TTC549 (cell line): ENCODE results near the gene UNC93B1.

Experiments
- FAIRE-seq: peaks from 2 replicates; lab custom pipeline; 2012; peaks lifted over from hg19 to GRCh38; lab: Jason Lieb, UNC

The UNC93B1 gene

DNA sequence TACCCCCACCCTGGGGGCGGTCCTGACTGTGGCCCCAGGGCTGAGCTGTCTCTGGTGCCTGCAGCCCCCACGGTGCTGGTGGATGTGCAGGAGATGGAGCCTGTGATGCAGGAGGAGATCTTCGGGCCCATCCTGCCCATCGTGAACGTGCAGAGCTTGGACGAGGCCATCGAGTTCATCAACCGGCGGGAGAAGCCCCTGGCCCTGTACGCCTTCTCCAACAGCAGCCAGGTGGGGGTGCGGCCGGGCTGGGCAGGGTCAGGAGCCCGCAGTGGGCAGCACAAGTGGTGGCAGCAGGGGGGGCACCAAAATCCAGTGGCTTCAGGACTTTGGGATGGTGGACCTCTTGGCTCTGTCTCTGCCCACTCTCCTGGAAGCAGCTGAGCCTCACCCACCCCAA lies 18.6 kb upstream of the UNC93B1 start:
- FAIRE-seq = no peak

DNA sequence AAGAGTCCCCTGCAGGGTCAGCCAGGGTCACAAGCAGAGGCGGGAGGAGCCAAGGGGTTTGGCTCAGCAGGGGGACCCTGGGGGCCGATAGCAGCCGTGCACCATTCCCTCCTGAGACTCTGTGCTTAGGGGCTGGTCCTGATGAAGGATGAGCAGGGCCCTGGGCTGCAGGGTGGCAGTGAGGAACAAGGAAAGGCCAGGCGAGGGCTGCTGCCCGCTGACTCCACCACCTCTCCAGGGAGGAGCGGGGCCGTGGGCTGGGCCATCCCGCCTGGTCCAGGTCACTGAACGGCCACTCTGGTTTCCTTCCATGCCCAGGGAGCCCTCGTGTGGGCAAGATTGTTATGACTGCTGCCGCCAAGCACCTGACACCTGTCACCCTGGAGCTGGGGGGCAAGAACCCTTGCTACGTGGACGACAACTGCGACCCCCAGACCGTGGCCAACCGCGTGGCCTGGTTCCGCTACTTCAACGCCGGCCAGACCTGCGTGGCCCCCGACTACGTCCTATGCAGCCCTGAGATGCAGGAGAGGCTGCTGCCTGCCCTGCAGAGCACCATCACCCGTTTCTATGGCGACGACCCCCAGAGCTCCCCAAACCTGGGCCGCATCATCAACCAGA lies 17.4 kb upstream of the UNC93B1 start:
- no peak for FAIRE-seq

DNA sequence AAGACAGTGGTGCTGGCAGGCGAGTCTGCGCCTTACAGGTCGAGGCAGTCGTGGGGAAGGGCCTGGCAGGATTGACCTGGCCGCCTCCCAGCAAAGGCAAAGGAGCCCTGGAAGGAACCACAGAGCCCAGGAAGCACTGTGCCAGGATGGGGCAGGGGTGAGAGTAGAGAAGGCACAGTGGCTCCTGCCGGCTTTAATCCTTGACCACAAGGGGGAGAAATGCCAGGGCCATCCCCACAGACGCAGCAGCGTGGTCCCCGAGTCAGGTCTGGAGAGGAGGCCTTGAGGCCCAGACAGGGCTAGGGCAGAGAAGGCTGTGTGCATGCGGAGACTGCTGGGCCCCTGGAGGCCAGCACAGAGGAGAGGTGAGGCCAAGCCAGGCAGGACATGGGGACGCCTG lies 16.7 kb upstream of the UNC93B1 start:
- no peak for FAIRE-seq

DNA sequence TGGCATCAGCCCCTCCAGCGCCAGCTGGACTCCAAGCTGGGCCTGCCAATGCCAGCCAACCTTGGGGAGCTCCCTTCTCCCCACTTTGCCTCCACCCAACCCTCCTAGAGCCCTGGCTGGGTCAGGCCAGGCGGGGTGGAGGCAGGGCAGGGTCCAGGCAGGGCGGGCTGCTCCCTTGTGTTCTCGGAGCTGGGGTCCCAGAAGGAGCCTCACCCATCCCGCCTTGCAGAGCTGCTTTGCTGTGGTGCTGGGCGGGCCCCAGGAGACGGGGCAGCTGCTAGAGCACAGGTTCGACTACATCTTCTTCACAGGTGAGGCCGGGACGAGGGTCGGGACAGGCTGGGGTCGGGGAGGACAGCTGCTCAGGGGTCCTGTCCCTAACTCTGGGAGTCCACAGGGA lies 15.6 kb upstream of the UNC93B1 start:
- FAIRE-seq = no peak

DNA sequence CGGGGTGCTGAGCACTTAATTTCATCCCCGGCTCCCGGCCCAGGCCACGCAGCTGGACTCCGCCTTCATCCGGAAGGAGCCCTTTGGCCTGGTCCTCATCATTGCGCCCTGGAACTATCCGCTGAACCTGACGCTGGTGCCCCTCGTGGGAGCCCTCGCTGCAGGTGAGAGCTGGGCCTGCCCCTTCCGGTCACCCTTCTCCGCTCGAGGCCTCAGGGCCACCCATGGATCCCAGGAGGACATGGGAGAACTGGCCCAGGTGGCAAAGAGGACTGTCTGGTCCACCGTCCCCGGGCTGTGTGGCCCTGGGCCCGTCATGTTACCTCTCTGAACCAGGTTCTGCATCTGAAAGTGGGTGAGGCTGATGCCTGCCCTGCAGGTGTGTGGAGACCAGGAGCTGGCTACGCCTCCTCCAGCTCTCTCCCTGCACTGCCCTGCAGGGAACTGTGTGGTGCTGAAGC lies 14.9 kb upstream of the UNC93B1 start:
- no peak for FAIRE-seq

DNA sequence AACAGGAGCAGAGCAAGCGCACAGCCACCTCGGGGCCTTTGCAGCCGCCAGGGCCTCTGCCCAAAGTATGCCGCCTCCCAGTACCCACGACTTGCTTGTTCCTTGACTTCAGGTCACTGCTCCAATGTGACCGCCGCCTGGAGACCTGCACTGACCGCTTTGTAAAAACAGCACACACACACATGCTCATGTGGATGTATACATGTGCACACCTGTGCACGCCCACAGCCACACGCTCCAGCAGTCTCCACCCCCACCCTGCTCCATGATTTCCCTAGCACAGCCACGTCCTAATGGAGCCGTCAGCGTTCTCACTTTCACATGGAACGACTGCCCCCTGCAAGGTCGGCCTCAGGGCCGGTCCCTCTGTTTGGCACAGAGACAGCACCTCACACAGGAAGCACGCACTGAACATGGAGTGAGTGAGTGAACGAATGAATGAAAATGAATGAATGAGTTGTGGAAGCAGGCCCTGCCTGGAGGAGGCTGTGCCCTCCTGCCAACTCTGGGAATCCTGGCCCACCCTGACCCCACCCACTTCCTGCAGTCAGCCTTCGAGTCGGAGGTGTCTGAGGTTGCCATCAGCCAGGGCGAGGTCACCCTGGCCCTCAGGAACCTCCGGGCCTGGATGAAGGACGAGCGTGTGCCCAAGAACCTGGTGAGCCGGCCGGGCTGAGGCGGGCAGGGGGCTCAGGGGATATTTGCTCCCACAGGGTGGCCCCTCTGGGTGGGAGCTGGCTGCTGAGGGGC lies 14.3 kb upstream of the UNC93B1 start:
- no peak for FAIRE-seq

DNA sequence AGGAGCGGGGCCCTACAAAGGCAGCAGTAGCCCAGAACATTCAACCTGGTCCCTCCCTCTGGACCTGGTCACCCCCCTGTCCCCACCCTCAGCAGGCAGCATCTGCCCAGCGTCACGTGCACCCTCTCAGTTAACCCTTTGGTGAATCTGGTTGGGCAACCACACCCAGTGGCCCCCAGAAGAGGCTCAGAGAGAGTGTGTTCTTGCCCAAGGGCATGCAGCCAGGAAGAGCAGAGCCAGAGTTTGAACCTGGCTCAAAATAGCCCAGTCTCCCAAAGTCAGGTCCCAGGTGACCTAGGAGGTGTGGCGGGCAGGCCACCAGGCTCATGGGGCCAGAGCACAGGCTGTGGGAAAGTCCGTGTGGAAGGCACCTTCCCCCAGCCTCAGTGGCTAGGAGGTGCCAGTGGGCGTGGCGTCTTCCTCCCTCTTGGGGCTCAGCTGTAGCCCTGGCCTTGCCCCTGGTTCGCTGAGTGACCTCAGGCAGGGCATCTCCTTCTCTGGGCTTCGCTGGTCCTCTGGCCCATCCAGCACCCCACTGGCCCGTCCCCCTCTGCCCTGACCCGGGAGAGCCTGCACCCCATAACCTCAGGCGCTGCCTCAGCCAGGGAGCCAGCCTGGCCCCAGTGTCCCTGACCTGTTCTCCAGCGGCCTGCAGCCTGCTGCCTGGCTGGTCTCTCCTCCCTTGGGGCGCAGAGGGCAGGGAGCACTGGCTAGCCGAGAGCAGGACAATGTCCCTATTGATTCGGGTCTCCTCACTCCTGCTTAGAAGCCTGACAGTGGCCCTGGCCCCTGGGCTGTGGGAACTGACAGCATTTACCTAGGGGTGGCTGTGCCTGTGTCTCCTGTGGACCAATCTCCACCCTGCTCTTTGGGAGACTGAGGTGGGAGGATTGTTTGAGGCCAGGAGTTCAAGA lies 13.3 kb upstream of the UNC93B1 start:
- no peak for FAIRE-seq

DNA sequence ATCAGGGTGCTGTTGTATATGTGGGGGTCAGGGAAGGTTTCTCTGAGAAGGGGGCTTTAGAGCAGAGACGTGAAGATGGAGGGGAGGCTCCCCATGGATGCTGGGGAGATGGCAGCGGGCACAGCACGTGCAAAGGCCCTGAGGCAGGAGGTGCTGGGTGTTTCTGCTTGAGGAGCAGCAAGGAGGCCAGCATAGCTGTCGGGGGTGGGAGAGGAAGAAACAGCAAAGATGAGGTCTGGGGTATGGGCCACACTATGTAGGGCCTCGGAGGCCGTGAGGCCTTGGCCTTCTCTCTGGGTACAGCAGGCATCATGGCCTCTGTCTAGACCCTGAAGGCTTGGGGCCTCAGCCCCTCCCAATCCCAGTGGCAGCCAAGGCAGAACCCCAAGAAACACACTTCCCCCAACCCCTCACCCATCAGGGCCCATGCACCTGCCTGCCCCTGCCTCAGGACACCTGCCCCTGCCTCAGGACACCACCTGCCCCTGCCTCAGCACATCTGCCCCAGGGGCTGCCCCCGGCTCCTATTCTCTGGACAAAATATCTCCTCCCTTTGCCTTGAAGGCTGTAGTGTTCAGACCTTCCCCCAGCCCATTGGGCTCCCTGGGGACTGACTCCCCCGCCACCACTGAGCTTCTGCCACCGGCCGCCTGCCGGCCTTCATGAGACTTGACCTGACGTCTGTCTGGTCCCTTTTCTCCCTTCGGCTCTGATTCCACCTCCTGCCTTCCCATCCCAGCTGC lies 12.4 kb upstream of the UNC93B1 start:
- no peak for FAIRE-seq

DNA sequence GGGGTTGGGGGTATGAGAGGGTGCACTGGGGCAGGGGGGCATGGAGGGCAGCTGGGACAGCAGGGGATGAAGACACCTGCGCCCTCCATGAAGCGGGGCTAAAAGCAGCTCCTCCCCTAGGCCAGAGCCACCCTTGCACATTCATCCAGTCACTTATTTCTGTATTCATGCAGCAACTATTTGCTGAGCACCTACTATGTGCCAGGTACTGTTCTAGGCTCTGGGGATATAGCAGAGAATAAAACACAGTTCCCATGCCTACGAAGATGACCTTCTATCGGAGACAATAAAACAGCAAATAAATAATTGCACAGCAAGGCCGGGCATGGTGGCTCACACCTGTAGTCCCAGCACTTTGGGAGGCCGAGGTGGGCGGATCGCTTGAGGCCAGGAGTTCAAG lies 11.6 kb upstream of the UNC93B1 start:
- FAIRE-seq = no peak

DNA sequence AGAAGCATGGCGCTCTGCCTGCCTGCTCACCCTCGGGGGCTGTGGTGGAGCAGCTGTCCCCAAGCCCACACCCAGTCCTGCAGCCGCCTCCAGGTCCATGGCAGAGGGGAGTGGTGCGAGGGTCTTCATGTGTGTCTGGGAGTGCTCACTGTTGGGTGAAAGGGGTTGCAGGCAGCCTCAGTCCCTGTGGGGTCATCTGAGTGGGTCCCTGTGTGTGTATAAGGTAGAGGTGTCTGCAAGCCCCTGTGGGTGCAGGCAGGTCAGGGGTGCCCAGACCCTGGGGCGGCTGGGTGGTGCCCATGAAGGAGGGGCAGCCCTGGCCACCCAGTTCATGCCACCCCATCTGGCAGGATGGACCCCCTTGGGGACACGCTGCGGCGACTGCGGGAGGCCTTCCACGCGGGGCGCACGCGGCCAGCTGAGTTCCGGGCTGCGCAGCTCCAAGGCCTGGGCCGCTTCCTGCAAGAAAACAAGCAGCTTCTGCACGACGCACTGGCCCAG lies 11.1 kb upstream of the UNC93B1 start:
- FAIRE-seq = no peak

DNA sequence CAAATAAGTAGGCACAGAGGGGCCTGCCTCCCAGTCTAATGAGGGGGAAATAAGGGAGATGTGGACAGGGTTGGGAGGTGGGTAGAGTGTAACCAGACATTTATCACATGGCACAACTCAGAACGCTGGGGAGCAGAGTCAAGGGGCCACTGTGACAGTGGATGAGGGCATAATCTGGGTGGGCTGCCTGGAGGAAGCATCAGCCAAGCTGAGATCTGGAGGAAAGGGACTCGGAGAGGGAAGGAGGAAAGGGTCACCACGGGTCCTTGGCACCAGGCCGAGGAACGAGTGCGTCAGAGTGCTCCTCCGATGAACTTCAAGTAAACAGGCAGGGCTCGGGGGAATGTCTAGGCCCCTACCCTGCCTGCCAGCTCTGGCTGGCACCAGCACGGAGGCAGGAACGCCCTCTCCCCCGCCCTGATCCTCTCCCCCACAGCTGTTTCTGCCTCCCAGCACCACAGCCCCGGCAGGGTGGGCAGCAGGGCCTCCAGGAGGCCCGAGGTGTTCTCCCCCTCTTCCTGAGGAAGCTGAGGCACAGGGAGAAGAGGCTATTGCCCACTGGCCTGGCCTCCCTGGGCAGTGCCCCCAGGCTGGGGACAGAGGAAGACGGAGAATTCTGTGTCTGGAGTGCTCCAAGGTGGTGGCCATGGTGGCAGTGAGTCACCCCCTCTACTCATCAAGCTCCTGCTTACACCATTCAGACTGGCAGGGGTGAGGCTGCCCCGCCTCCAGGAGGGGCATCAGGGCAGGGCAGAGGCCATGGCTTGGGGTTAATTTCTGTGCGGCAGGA lies 10.5 kb upstream of the UNC93B1 start:
- no peak for FAIRE-seq

DNA sequence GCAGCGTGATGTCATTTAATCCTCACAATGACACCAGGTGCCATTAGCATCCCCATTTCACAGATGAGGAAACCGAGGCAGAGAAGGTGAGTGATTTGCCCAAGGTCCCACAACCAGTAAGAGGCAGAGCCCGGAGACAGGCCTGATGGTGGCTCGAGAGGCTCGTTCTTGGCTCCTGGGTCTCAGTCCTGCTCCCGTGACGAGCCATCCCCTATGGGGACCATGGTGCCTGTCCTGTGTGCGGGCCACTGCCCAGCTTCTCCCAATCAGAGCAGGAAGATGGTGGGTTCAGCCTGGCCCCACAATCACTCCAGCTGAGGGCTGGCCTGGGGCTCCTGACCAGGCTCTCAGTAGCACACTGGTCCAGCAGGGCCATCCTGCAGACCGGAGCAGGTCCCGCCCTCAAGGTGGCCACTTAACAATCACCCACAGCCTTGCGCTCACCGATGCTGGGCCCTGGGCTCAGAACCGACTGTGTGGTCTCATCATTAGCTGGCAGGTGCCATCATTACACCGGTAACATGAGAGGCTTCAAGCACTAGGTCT lies 9.8 kb upstream of the UNC93B1 start:
- FAIRE-seq = no peak

DNA sequence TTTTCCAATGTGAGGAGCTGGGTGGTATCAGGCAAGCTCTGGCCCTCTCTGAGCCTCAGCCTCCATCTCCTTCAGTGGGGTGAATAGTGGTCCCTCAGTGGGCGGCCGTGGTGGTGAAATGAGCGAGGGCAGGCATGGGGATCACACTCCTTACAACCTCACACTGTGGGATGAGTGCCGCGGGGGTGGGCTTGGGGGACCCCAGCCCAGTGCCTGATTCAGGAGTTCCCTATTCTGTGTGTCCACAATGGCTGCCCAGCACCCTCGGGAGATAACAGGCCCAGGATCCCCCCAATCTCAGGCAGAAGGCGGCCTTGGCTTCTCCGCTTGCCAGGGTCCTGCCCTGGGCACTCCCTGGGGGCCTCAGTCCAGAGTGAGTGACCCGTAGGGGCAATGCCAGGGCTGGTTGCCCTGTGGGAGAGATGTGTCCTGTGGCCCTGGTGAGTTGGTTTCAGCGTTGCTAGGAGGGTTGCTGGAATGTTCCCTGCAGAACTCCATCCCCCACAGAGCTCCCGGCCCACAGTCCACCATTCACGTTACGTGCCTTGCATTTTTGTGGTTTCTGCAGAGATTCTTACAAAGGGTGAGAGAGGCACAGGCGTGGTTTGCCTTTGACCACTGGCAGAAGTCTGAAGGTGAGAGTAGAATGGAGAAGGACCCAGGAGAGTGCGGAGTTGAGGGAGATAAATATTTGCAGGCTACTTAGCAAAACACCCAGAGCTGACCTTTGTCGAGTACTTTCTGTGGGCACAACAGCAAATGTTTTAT lies 9.1 kb upstream of the UNC93B1 start:
- no peak for FAIRE-seq

DNA sequence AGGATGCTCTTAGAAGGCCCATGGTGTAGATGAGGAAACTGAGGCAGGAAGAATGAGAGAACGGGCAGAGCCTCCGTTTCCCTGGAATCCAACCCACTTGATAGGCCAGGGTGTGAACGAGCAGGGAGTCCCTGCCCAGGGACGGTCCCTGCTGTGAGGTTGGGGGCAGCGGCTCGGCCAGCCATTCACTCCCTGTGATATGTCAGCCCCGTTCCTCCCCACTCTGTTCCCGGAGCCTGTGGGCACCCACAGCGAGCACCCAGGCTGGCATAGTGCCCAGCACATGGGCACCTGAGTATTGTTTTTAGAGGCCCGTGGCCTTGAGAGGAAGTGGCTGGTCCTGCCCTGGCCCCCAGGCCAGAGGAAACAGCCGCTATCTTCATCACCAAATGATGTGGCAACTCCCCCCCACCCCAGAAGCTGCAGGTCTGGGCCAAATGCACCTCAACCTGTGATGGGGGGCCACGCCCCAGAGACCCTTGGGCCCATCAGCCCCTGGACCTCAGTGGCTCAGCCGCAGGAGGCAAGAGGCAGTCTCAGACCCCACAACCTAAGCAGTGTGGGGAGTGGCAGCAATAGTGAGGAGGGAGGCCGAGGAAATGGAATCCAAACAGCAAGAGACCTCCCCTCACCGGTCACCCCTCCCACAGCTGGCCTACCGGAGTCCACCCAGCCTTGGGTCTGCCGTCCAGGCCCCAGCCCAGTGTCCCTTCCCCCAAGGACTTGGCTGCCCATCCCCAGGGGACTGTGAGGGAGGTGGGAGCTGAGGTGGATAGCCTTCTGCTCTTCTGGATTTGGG lies 8.3 kb upstream of the UNC93B1 start:
- FAIRE-seq = no peak

DNA sequence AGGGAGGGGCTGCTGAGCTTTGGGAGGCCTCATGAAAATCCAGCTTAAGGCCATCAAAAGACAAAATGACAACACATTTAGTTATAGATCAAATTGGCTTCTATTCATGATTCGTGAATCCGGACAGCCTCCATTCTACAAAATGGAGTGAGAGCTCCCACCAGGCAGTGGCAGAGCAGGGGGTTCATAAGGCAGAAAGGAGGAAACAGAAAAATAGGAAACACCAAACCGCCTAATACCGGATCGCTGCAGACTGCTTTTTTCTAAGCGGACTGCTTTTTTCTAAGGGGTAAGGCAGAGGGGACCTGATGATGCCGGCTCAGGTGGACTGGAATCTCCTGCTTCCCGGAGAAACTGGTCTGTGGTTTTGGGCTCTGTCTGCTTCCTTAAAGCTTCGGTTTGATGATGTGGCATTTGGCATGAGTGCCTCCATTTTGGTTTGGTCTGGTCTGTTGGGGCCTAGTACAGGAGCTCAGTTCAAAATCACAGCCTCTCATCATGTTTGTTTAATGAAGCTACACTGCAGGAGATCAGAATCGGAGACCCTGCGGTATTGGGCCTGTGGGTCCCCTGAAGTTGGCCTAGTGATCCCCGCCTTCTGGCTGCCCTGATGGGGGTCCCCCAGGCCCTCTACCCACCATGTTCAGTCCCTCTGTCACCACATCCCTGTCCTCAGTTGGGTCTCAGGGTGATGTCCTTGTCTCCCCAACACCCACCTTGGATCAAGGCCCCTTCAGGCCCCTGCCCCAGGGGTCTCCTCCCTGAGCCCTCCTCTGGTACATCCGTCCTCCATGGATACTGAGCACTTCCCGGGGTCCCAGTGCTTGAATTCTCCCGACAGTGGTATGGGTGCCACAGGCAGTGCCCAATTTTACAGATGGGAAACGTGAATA lies 7.4 kb upstream of the UNC93B1 start:
- no peak for FAIRE-seq

DNA sequence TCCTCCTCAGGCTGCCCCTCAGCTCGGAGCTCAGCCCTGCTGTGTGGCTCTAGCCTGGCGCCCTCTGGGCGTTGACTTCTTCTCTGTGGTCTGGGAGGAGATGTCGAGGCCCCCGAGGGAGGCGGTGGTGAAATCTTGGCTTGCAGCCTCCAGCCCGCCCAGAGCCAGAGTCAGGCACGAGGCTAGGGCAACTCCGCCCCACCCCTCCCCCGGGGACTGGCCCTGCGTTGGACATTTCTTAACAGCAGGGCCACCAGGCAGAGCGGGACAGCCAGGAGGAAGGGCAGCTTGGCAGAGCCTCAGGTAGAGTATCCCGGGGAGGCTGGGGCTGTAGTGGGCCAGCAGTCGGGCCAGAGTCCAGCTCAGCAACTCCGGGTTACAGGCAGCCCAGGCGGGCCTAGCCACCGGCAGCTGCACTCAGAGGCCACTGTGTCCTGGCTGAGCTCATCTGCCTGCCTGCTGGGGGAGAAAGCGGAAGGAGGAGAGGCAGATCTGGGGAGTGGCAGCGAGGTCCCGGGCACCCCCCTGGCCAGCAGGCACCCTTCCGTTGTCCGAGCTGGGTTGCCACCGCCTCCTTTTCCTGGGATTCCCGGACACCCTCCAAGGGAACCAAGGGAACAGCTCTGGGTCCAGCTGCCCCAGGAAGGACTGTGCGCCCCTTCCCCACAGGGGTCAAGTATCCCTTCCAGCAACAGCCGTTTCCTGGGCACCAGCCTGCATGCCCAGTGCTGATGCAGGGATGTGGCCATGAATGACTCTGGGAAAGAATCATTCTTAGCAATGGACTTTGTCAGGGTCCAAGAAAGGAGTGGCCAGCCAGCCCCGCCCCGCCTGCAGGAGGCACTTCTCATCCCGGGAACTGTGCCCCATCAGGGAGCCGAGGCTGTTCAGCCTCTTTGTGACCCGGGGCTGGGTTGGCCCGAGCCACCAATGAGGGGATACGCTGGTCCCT lies 6.5 kb upstream of the UNC93B1 start, which contains the start of gene ALDH3B1:
TSS of gene ALDH3B1 (plus strand) at position 238 of the 952 bp plus-strand sequence. CDS start 4,971 bp downstream, outside the sequence.
- no peak for FAIRE-seq
